Adrenal gland (tissue), 5 donors: ENCODE data around the gene KDM4B.

Experiments
- CTCF ChIP-seq, 6 experiments: fragments of 450-650 bp in 4 of 6; fragments of 200-600 bp in 2 of 6; sonication (generic) in 1 of 6; IDR thresholded peaks; 1 replicate in 5 of 6; 2 replicates in 1 of 6; pipeline versions ENCODE4 v1.5.1 to v1.8.0; 2016 to 2021; ENCODE audit warnings: antibody characterized with exemption in 6 of 6, mild to moderate bottlenecking in 2 of 6, moderate library complexity in 1 of 6
- POLR2A ChIP-seq, 2 donors: fragments of 450-650 bp; IDR thresholded peaks; one replicate each; pipeline ENCODE4 v1.6.1; 2017; ENCODE audit warnings: antibody characterized with exemption in 2 of 2, mild to moderate bottlenecking in 2 of 2, moderate library complexity in 1 of 2
- donor health status: DM: no; HTN: no; CAD: no.

DNA sequence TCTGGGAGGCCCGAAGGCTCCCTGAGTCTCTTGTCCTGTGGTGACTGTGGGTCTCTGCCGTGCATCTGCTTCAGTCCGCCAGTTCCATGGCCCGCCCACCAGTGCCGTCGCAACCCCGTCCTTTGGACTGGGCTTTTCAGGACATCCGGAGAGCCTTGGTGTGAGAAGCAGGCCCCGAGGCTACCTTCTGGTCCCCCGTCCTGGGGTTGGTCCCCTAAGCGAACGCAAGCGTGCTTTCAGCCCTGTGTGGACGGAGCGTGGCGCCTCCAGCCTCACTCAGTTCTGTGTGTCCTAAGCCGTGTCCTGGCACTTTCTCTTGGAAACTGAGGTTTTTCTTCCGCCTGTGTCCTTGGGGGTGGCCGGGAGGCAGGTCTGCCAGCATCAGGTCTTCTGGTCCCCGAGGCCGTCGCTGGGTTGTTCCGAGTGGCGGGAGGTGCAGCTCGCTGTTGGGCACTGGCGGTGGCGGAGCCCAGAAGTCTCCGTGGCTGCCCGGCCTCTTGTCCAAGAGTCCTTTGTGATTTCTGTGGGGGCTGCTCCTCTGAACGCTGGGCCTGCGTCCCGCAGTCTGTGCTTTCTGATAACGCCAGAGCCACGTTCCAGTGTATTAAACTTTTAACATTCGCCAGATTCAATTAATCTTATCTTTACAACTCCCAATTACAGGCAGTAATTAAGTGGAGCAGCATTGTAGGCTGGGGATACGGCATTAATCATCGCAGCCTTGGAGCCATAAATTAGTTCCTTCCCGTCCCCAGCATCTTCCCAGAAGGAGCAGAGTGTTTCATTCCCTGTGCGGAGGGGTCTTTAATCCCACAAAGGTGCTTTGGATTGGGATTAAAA, 99.5 kb downstream of the KDM4B start:
- TF ChIP-seq CTCF (IDR thresholded peaks at IDR 0.05) = no peak
- TF ChIP-seq POLR2A (IDR thresholded peaks at IDR 0.05) = no peak
